Measurements from ENCODE around the gene MICU1. TPM values are rescaled to one million over a fixed set of nuclear protein-coding genes. Genes with fewer than 3 reads are reported as not detected.

The MICU1 gene
- polyA plus RNA-seq, 1 experiment = 40.4 TPM

GRCh38 chr10:72466018-72466417 lies 159.9 kb downstream of the MICU1 start:
- no peak for DNase-seq (ENCODE audit: low read depth)
- no peak overlapping the region for H3K4me3 ChIP-seq (ENCODE audit: low read depth, low read length)
- H3K36me3 ChIP-seq (ENCODE audit: control insufficient read depth, insufficient read depth, low read length) = no peaks in the 10 kb centered on the region
- ChIA-PET CTCF (no interaction called here), POLR2A (no interaction called here)
- H3K27me3 ChIP-seq (ENCODE audit: control insufficient read depth, insufficient read depth, low read length) = no peaks in the 10 kb centered on the region
- TF ChIP-seq, protein P1, sequence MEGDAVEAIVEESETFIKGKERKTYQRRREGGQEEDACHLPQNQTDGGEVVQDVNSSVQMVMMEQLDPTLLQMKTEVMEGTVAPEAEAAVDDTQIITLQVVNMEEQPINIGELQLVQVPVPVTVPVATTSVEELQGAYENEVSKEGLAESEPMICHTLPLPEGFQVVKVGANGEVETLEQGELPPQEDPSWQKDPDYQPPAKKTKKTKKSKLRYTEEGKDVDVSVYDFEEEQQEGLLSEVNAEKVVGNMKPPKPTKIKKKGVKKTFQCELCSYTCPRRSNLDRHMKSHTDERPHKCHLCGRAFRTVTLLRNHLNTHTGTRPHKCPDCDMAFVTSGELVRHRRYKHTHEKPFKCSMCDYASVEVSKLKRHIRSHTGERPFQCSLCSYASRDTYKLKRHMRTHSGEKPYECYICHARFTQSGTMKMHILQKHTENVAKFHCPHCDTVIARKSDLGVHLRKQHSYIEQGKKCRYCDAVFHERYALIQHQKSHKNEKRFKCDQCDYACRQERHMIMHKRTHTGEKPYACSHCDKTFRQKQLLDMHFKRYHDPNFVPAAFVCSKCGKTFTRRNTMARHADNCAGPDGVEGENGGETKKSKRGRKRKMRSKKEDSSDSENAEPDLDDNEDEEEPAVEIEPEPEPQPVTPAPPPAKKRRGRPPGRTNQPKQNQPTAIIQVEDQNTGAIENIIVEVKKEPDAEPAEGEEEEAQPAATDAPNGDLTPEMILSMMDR (IDR thresholded peaks at IDR 0.05; ENCODE audit: insufficient read depth, low read depth, low read length) = no peak

DNA sequence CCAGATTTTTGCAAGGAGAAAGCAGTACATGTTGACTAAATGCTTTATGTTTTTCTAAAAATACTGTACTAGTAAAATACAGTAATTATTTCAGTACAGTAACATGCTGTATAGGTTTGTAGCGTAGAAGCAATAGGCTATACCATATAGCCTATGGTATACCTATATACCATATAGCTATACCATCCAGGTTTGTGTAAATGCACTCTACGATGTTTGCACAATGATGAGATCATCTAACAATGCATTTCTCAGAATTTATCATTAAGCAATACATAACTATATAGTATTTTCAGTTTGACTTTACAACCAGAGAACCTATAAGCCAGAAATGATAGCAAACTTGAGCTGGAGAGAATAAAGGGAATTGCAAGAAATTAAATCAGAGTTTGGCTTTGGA lies 161.4 kb downstream of the MICU1 start:
- no peak for DNase-seq (ENCODE audit: low read depth)
- ChIA-PET POLR2A (no interaction called here), CTCF (interaction anchor here (0.6 kb wide), 1 partner anchor 116 kb away, joined by 3 read pairs; no protein-coding TSS in a partner anchor)
- no peaks in the 10 kb centered on the region for H3K36me3 ChIP-seq (ENCODE audit: control insufficient read depth, insufficient read depth, low read length)
- H3K4me3 ChIP-seq (ENCODE audit: low read depth, low read length) = no peak overlapping the region
- TF ChIP-seq, protein P1 (IDR thresholded peaks at IDR 0.05; ENCODE audit: insufficient read depth, low read depth, low read length) = no peak
- no peaks in the 10 kb centered on the region for H3K27me3 ChIP-seq (ENCODE audit: control insufficient read depth, insufficient read depth, low read length)

- no peak for DNase-seq (ENCODE audit: low read depth)
- H3K36me3 ChIP-seq (ENCODE audit: control insufficient read depth, insufficient read depth, low read length) = no peaks in the 10 kb centered on the region
- no peak overlapping the region for H3K4me3 ChIP-seq (ENCODE audit: low read depth, low read length)
- TF ChIP-seq, protein P1 (IDR thresholded peaks at IDR 0.05; ENCODE audit: insufficient read depth, low read depth, low read length) = no peak
- ChIA-PET POLR2A (no interaction called here), CTCF (no interaction called here)
- H3K27me3 ChIP-seq (ENCODE audit: control insufficient read depth, insufficient read depth, low read length) = no peaks in the 10 kb centered on the region
Observed at GRCh38 chr10:72462261-72462660, 163.6 kb downstream of the MICU1 start.

- ChIA-PET POLR2A (no interaction called here), CTCF (interaction anchor here (1.6 kb wide), 1 partner anchor 10 kb away, joined by 6 read pairs; no protein-coding TSS in a partner anchor)
- H3K36me3 ChIP-seq (ENCODE audit: control insufficient read depth, insufficient read depth, low read length) = no peaks in the 10 kb centered on the region
- no peak overlapping the region for H3K4me3 ChIP-seq (ENCODE audit: low read depth, low read length)
- no peak for DNase-seq (ENCODE audit: low read depth)
- TF ChIP-seq, protein P1 (IDR thresholded peaks at IDR 0.05; ENCODE audit: insufficient read depth, low read depth, low read length) = no peak
- H3K27me3 ChIP-seq (ENCODE audit: control insufficient read depth, insufficient read depth, low read length) = no peaks in the 10 kb centered on the region
Observed at GRCh38 chr10:72461085-72461484, 164.8 kb downstream of the MICU1 start.

DNA sequence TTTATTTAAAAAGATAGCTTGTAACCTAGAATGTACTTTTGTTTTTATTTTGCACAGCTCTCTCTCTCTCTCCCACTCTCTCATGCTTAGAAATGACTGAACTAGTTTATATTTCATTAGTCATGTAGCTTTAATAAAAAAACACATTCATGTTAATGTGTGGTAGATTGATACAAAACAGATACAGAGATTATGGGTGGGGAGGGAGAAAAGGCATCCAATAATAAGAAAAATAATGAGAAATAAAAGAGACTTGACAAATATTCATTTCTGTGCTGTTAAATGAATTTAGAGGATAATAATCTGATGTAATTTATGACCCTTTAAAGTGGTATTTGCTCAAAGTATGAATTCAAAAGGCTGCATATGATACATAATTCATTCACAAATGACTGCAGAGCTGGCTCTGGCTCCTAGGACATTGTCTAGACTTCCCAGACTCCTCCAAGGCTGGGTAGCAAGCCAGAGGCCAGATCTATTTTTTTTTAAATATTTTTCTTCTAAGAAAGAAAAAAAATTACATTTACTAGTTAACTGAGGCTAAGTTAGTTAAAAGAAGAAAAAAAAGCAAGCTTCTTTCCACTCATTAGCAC lies 165.5 kb downstream of the MICU1 start:
- H3K36me3 ChIP-seq (ENCODE audit: control insufficient read depth, insufficient read depth, low read length) = no peaks in the 10 kb centered on the region
- DNase-seq (ENCODE audit: low read depth) = no peak
- no peaks in the 10 kb centered on the region for H3K27me3 ChIP-seq (ENCODE audit: control insufficient read depth, insufficient read depth, low read length)
- CTCF ChIA-PET = interaction anchor here (1.0 to 1.6 kb wide), 2 partner anchors 9 to 165 kb away, joined by 4 to 6 read pairs; partner anchors contain the start of gene MICU1
- no peak overlapping the region for H3K4me3 ChIP-seq (ENCODE audit: low read depth, low read length)
- TF ChIP-seq, protein P1 (IDR thresholded peaks at IDR 0.05; ENCODE audit: insufficient read depth, low read depth, low read length) = no peak
- POLR2A ChIA-PET = no interaction called here
